SK-N-SH treated with all-trans-retinoic acid at 6 μM for 48 hours (cell line): ENCODE results near the gene PTPRT.

Experiments used
- ATAC-seq: fragments of 200-7000 bp; cut with Tn5 transposase; 3 replicates; pipeline ENCODE4 v1.9.1; 2020; ENCODE audit warnings: mild to moderate bottlenecking, moderate library complexity
- ARNTL ChIP-seq: fragments of 450-650 bp; formaldehyde crosslinking; IDR thresholded peaks from 2 replicates; pipeline ENCODE4 v1.5.0; 2020; ENCODE audit warnings: low read depth, mild to moderate bottlenecking, moderate library complexity, borderline replicate concordance
- CREB5 ChIP-seq: fragments of 250-450 bp; sonication (Bioruptor Pico); IDR thresholded peaks from 2 replicates; pipeline ENCODE4 v1.5.1; 2020; ENCODE audit warnings: low read depth, mild to moderate bottlenecking, moderate library complexity
- CSDC2 ChIP-seq: fragments of 250-450 bp; sonication (Bioruptor Pico); IDR thresholded peaks from 2 replicates; pipeline ENCODE4 v1.5.0; 2020; ENCODE audit warnings: mild to moderate bottlenecking, moderate library complexity
- ESRRG ChIP-seq: fragments of 250-450 bp; sonication (Bioruptor Pico); IDR thresholded peaks from 2 replicates; pipeline ENCODE4 v1.6.1; 2021; ENCODE audit warnings: mild to moderate bottlenecking
- GLIS3 ChIP-seq: fragments of 250-450 bp; sonication (Bioruptor Pico); IDR thresholded peaks from 2 replicates; pipeline ENCODE4 v1.5.0; 2020; ENCODE audit warnings: mild to moderate bottlenecking, moderate library complexity
- ISL1 ChIP-seq: fragments of 250-450 bp; sonication (Bioruptor Pico); IDR thresholded peaks from 2 replicates; pipeline ENCODE4 v2.1.2; 2022; ENCODE audit warnings: mild to moderate bottlenecking, moderate library complexity
- OSR1 ChIP-seq: fragments of 250-450 bp; sonication (Bioruptor Pico); IDR thresholded peaks from 2 replicates; pipeline ENCODE4 v1.8.0; 2022; ENCODE audit warnings: moderate library complexity, mild to moderate bottlenecking, inconsistent platforms
- PATZ1 ChIP-seq: fragments of 250-450 bp; sonication (Bioruptor Pico); IDR thresholded peaks from 2 replicates; pipeline ENCODE4 v1.8.0; 2020; ENCODE audit warnings: mild to moderate bottlenecking, moderate library complexity, borderline replicate concordance
- POU6F1 ChIP-seq: fragments of 250-450 bp; sonication (Bioruptor Pico); IDR thresholded peaks from 2 replicates; pipeline ENCODE4 v1.8.0; 2021; ENCODE audit warnings: low read depth, mild to moderate bottlenecking, moderate library complexity, borderline replicate concordance
- PPARA ChIP-seq: fragments of 250-450 bp; sonication (Bioruptor Pico); IDR thresholded peaks from 2 replicates; pipeline ENCODE4 v1.5.0; 2020; ENCODE audit warnings: mild to moderate bottlenecking, borderline replicate concordance
- RARB ChIP-seq: fragments of 250-450 bp; sonication (Bioruptor Pico); IDR thresholded peaks from 2 replicates; pipeline ENCODE4 v1.8.0; 2021; ENCODE audit warnings: mild to moderate bottlenecking, moderate library complexity
- SNAI2 ChIP-seq: fragments of 250-450 bp; sonication (Bioruptor Pico); IDR thresholded peaks from 2 replicates; pipeline ENCODE4 v1.5.0; 2020; ENCODE audit warnings: mild to moderate bottlenecking, moderate library complexity
- TCF4 ChIP-seq: fragments of 250-450 bp; sonication (Bioruptor Pico); IDR thresholded peaks from 2 replicates; pipeline ENCODE4 v1.8.0; 2021; ENCODE audit warnings: mild to moderate bottlenecking, moderate library complexity, borderline replicate concordance
- TOX ChIP-seq: fragments of 250-450 bp; sonication (Bioruptor Pico); IDR thresholded peaks from 2 replicates; pipeline ENCODE4 v1.8.0; 2021; ENCODE audit warnings: mild to moderate bottlenecking, moderate library complexity, borderline replicate concordance
- TSHZ2 ChIP-seq: fragments of 250-450 bp; sonication (Bioruptor Pico); IDR thresholded peaks from 2 replicates; pipeline ENCODE4 v1.5.0; 2020; ENCODE audit warnings: mild to moderate bottlenecking, moderate library complexity
- ZC3H10 ChIP-seq: fragments of 250-450 bp; sonication (Bioruptor Pico); IDR thresholded peaks from 2 replicates; pipeline ENCODE4 v1.5.1; 2021; ENCODE audit warnings: mild to moderate bottlenecking, moderate library complexity
- ZFP3 ChIP-seq: fragments of 250-450 bp; sonication (Bioruptor Pico); IDR thresholded peaks from 2 replicates; pipeline ENCODE4 v1.5.0; 2020; ENCODE audit warnings: mild to moderate bottlenecking, moderate library complexity
- ZFP30 ChIP-seq: fragments of 450-650 bp; formaldehyde crosslinking; IDR thresholded peaks from 2 replicates; pipeline ENCODE4 v1.5.0; 2022; ENCODE audit warnings: mild to moderate bottlenecking, moderate library complexity
- ZNF565 ChIP-seq: fragments of 450-650 bp; formaldehyde crosslinking; conservative IDR thresholded peaks from 2 replicates; pipeline ENCODE4 v1.5.0; 2020; ENCODE audit warnings: low read depth, mild to moderate bottlenecking, moderate library complexity
- ZNF8 ChIP-seq: fragments of 450-650 bp; formaldehyde crosslinking; IDR thresholded peaks from 2 replicates; pipeline ENCODE4 v1.5.0; 2020; ENCODE audit warnings: mild to moderate bottlenecking, moderate library complexity

Gene PTPRT

GRCh38 chr20:42441864-42442331, 747.8 kb downstream of the PTPRT start:
- no peak for ATAC-seq
- TF ChIP-seq POU6F1 (CRISPR knock-in tag) (no peak), TCF4 (CRISPR knock-in tag) (no peak), SNAI2 (CRISPR knock-in tag) (no peak), RARB (CRISPR knock-in tag) (no peak), OSR1 (CRISPR knock-in tag) (no peak), CREB5 (CRISPR knock-in tag) (no peak), ARNTL (CRISPR knock-in tag) (no peak), PPARA (CRISPR knock-in tag) (no peak), PATZ1 (CRISPR knock-in tag) (no peak), TSHZ2 (CRISPR knock-in tag) (no peak), ZNF565 (CRISPR knock-in tag) (no peak), ZC3H10 (CRISPR knock-in tag) (no peak), ZFP3 (CRISPR knock-in tag) (no peak), ESRRG (no peak), TOX (no peak), ISL1 (CRISPR knock-in tag) (no peak), ZNF8 (CRISPR knock-in tag) (no peak), GLIS3 (CRISPR knock-in tag) (no peak)

GRCh38 chr20:42441196-42441863, 748.4 kb downstream of the PTPRT start:
- ATAC-seq: no peak
- TF ChIP-seq PATZ1 (CRISPR knock-in tag): no peak
- TF ChIP-seq PPARA (CRISPR knock-in tag): no peak
- no peak for TF ChIP-seq ESRRG
- TF ChIP-seq ZNF8 (CRISPR knock-in tag): no peak
- no peak for TF ChIP-seq TOX
- TF ChIP-seq ISL1 (CRISPR knock-in tag): no peak
- no peak for TF ChIP-seq RARB (CRISPR knock-in tag)
- no peak for TF ChIP-seq ZFP30 (CRISPR knock-in tag)
- no peak for TF ChIP-seq ZNF565 (CRISPR knock-in tag)
- TF ChIP-seq ZFP3 (CRISPR knock-in tag): no peak
- no peak for TF ChIP-seq TCF4 (CRISPR knock-in tag)

GRCh38 chr20:42435230-42435629, 754.5 kb downstream of the PTPRT start:
- no peak for TF ChIP-seq SNAI2 (CRISPR knock-in tag)
- no peak for TF ChIP-seq POU6F1 (CRISPR knock-in tag)
- TF ChIP-seq ZC3H10 (CRISPR knock-in tag): no peak
- TF ChIP-seq CSDC2 (CRISPR knock-in tag): no peak
- TF ChIP-seq CREB5 (CRISPR knock-in tag): no peak
- ATAC-seq: no peak
